LNCAP (cell line): Measurements from ENCODE around the gene SPSB4.

Source experiments
- CTCF ChIP-seq: fragments of 450-650 bp; IDR thresholded peaks from 2 replicates; pipeline ENCODE4 v1.5.1; 2017; ENCODE audit warnings: mild to moderate bottlenecking

Gene SPSB4

GRCh38 chr3:141081141-141081795, 30.1 kb downstream of the SPSB4 start:
- no peak for TF ChIP-seq CTCF

GRCh38 chr3:141082064-141082463, 30.9 kb downstream of the SPSB4 start:
- no peak for TF ChIP-seq CTCF

DNA sequence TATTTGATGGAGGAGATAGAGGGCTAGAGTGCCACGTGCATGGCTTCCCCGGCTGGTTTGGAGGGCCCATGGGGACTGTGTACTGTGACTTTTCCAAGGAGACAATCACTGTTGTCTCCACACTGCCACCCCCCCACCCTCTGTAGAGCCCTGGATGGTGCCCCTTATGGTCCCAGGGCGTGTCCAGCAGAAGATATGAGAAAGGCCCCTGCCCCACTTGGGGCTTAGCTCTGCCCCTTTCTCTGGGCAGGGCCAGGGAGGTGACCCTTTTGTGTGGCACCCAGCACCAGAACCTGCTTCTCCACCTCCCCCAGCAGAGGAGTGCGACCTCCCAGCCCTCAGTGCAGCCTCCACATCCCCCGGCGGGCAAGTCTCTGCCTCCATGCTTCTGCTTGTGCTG, 32.1 kb downstream of the SPSB4 start:
- TF ChIP-seq CTCF = no peak

GRCh38 chr3:141083836-141084649, 32.9 kb downstream of the SPSB4 start:
- TF ChIP-seq CTCF = no peak

GRCh38 chr3:141085343-141086070, 34.4 kb downstream of the SPSB4 start:
- no peak for TF ChIP-seq CTCF

DNA sequence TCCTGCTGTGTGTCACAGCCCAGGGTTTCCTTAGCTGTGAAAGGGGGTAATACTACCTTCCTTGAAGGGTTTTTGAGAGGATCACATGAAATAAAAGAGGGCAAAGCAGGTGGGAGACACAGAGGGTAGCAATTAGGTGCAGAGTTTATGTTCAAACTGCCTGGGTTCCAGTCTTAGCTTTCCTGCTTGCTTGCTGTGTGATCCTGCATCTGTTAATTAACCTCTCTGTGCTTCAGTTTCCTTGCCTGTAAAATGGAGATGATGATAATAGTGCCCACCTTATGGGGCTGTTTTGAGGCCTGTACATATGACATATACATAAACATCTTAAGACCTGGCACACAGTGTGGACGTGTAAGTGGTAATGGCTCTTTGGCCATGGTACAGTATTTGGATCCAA, 35.0 kb downstream of the SPSB4 start:
- no peak for TF ChIP-seq CTCF

DNA sequence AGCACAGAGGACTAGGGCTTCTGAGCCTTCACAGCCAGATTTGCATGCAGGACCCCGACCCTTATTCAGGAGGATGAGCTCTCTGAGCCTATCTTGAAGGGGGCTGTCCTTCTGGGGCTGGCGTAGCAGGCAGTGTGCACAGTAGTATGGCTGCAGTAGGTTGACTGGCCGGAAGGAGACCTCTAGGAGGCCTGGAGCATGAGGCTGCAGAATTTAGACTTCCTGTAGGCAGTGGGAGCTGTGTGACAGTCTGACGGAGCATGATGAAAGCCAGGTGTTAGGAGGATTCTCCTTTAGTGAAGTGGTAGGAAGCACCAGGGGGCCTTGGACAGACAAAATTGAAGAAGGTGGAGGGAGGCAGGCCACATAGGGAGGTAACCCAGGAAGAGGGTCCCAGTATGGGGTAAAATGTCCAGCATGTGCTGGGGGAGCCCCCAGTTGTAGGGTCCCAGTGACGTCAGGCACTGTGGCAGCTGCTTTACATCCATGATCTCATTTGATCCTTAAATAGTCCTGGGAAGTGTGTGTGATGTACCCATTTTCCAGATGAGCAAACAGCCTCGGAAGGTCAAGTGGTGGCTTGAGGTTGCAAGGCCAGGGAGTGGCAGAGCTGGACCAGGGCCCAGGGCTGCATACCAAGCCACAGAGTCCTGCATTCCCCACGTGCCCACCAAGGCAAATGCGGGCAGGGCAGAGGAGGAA, 36.1 kb downstream of the SPSB4 start:
- no peak for TF ChIP-seq CTCF
